Uterus (tissue), 2 donors: ENCODE results near the gene PLAU.

Experiments
- POLR2A ChIP-seq, 2 donors: fragments of 450-650 bp; IDR thresholded peaks; one replicate each; pipeline ENCODE4 v1.6.1; 2016; ENCODE audit warnings: antibody characterized with exemption in 2 of 2, mild to moderate bottlenecking in 1 of 2, moderate library complexity in 1 of 2
- TF ChIP-seq, protein P1 (sequence below), 4 experiments: fragments of 200-600 bp in 2 of 4; fragments of 450-650 bp in 2 of 4; sonication (generic) in 2 of 4; IDR thresholded peaks; one replicate each; pipeline ENCODE4 v1.5.1; 2016 to 2019; ENCODE audit warnings: antibody characterized with exemption in 4 of 4, mild to moderate bottlenecking in 2 of 4, moderate library complexity in 1 of 4

DNA sequence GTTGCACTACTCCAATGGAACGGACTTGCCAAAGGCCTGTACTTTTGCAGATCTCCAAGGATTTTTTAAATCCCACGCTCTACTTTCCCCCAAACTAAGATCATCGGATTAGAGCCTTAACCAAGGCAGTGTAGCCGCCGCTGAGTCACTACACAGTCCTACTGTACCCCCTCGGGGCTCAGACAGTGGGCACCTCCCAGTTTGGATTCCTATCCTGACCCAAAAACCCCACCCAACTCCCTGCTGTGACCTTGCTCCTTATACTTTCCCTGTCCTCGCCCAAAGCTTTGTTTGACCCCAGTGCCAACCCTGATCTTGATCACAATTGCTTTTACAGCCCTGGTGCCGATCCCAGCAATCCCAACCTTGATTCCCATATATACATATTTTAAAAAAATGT is 17.5 kb upstream of the PLAU start:
- no peak for TF ChIP-seq POLR2A (IDR thresholded peaks at IDR 0.05)
- TF ChIP-seq, protein P1, sequence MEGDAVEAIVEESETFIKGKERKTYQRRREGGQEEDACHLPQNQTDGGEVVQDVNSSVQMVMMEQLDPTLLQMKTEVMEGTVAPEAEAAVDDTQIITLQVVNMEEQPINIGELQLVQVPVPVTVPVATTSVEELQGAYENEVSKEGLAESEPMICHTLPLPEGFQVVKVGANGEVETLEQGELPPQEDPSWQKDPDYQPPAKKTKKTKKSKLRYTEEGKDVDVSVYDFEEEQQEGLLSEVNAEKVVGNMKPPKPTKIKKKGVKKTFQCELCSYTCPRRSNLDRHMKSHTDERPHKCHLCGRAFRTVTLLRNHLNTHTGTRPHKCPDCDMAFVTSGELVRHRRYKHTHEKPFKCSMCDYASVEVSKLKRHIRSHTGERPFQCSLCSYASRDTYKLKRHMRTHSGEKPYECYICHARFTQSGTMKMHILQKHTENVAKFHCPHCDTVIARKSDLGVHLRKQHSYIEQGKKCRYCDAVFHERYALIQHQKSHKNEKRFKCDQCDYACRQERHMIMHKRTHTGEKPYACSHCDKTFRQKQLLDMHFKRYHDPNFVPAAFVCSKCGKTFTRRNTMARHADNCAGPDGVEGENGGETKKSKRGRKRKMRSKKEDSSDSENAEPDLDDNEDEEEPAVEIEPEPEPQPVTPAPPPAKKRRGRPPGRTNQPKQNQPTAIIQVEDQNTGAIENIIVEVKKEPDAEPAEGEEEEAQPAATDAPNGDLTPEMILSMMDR (IDR thresholded peaks at IDR 0.05), result no peak
